Astrocyte (in vitro differentiated cells and primary cell): Measurements from ENCODE around the gene CMTM7. TPM values are rescaled to one million over a fixed set of nuclear protein-coding genes. Genes with fewer than 3 reads are reported as not detected.

Source experiments
- DNase-seq: peaks from one replicate; pipeline ENCODE4 v3.0.0-alpha.2; 2010; ENCODE audit warnings: low read depth
- FAIRE-seq: peaks from 2 replicates; lab custom pipeline; 2011; peaks lifted over from hg19 to GRCh38; lab: Jason Lieb, UNC
- H2AFZ ChIP-seq: 2 replicates; pipeline ENCODE4 v1.6.0; 2012; ENCODE audit warnings: low read depth, low read length, inconsistent platforms
- H3K27ac ChIP-seq: 2 replicates; pipeline ENCODE4 v1.5.1; 2011; ENCODE audit warnings: low read depth, low read length, inconsistent platforms
- H3K27me3 ChIP-seq: 2 replicates; pipeline ENCODE4 v1.6.0; 2011; ENCODE audit warnings: low read length, inconsistent platforms; ENCODE audit not compliant: insufficient read depth
- H3K36me3 ChIP-seq: 2 replicates; pipeline ENCODE4 v1.5.1; 2011; ENCODE audit warnings: low read length, inconsistent platforms; ENCODE audit not compliant: insufficient read depth
- H3K4me1 ChIP-seq: 2 replicates; pipeline ENCODE4 v1.5.1; 2011; ENCODE audit warnings: low read length, inconsistent platforms; ENCODE audit not compliant: insufficient read depth
- H3K4me2 ChIP-seq: 2 replicates; pipeline ENCODE4 v1.6.0; 2012; ENCODE audit warnings: low read length, inconsistent platforms
- H3K4me3 ChIP-seq: 2 replicates; pipeline ENCODE4 v1.5.1; 2011; ENCODE audit warnings: low read depth, mild to moderate bottlenecking, low read length, inconsistent platforms; ENCODE audit not compliant: insufficient read depth
- H3K79me2 ChIP-seq: 2 replicates; pipeline ENCODE4 v1.6.0; 2012; ENCODE audit warnings: mild to moderate bottlenecking, low read length, inconsistent platforms; ENCODE audit not compliant: insufficient read depth
- H3K9ac ChIP-seq: 2 replicates; pipeline ENCODE4 v1.6.0; 2012; ENCODE audit warnings: mild to moderate bottlenecking, low read length, inconsistent platforms
- H3K9me3 ChIP-seq: 2 replicates; pipeline ENCODE4 v1.5.1; 2012; ENCODE audit warnings: low read depth, mild to moderate bottlenecking, low read length, inconsistent platforms; ENCODE audit not compliant: insufficient read depth
- H4K20me1 ChIP-seq: 2 replicates; pipeline ENCODE4 v1.6.0; 2012; ENCODE audit warnings: low read length, inconsistent platforms; ENCODE audit not compliant: insufficient read depth
- H3K27ac Mint-ChIP-seq: one replicate; pipeline ENCODE4 v1.8.0; 2021; ENCODE audit warnings: mild to moderate bottlenecking, mixed read lengths; ENCODE audit not compliant: unreplicated experiment
- H3K27me3 Mint-ChIP-seq: one replicate; pipeline ENCODE4 v1.8.0; 2021; ENCODE audit warnings: low read depth, mixed read lengths; ENCODE audit not compliant: unreplicated experiment
- H3K36me3 Mint-ChIP-seq: one replicate; pipeline ENCODE4 v1.8.0; 2021; ENCODE audit warnings: low read depth, mixed read lengths; ENCODE audit not compliant: unreplicated experiment
- H3K4me1 Mint-ChIP-seq: one replicate; pipeline ENCODE4 v1.8.0; 2021; ENCODE audit warnings: low read depth, mixed read lengths; ENCODE audit not compliant: unreplicated experiment
- H3K4me3 Mint-ChIP-seq: one replicate; pipeline ENCODE4 v1.8.0; 2021; ENCODE audit warnings: mild to moderate bottlenecking, moderate library complexity, mixed read lengths; ENCODE audit not compliant: unreplicated experiment
- H3K9me3 Mint-ChIP-seq: one replicate; pipeline ENCODE4 v1.8.0; 2021; ENCODE audit warnings: mild to moderate bottlenecking, mixed read lengths; ENCODE audit not compliant: unreplicated experiment
- EZH2 ChIP-seq: IDR thresholded peaks from 2 replicates; pipeline ENCODE4 v1.6.1; 2012; ENCODE audit warnings: mild to moderate bottlenecking, low read length, inconsistent platforms; ENCODE audit not compliant: insufficient read depth
- total RNA-seq: library from RNA; stranded (reverse); gene quantifications from 2 replicates; pipeline ENCODE4 v1.2.1, GENCODE V29; 2021
- TF ChIP-seq, protein P1 (sequence below): IDR thresholded peaks from 2 replicates; pipeline ENCODE4 v1.5.1; 2011; ENCODE audit warnings: low read depth, mild to moderate bottlenecking, inconsistent platforms, low read length, moderate library complexity; ENCODE audit not compliant: insufficient read depth

Gene CMTM7
- total RNA-seq, 1 donor from 2014 or later: 23.9 TPM

DNA sequence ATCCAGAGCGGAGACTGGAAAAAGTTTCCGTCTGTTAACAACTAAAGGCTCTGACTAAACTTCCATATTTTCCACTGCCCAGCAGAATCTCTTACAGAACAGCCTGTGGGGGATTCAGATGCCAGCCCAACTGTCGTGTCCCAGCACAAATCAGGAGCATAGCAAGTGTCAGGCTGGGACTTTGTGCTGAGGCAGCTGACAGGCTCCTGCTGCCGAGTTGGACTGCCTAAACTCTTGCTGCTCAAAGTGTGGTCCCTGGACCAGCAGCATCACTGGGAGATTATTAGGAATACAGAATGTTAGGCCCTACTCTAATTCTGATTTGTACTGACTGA is 31.2 kb upstream of the CMTM7 start:
- no peaks in the 10 kb centered on the region for H3K79me2 ChIP-seq
- H3K9ac ChIP-seq: no peak overlapping the region
- no peaks in the 10 kb centered on the region for H3K27me3 ChIP-seq
- FAIRE-seq (no peak), DNase-seq (no peak)
- Mint-ChIP-seq H3K4me1 (no peaks in the 10 kb centered on the region), H3K9me3 (no peaks in the 10 kb centered on the region), H3K4me3 (no peak overlapping the region), H3K27ac (no peak overlapping the region), H3K27me3 (peaks cover 5% of the 10 kb centered on the region), H3K36me3 (no peaks in the 10 kb centered on the region)
- no peak for TF ChIP-seq EZH2
- TF ChIP-seq, protein P1, sequence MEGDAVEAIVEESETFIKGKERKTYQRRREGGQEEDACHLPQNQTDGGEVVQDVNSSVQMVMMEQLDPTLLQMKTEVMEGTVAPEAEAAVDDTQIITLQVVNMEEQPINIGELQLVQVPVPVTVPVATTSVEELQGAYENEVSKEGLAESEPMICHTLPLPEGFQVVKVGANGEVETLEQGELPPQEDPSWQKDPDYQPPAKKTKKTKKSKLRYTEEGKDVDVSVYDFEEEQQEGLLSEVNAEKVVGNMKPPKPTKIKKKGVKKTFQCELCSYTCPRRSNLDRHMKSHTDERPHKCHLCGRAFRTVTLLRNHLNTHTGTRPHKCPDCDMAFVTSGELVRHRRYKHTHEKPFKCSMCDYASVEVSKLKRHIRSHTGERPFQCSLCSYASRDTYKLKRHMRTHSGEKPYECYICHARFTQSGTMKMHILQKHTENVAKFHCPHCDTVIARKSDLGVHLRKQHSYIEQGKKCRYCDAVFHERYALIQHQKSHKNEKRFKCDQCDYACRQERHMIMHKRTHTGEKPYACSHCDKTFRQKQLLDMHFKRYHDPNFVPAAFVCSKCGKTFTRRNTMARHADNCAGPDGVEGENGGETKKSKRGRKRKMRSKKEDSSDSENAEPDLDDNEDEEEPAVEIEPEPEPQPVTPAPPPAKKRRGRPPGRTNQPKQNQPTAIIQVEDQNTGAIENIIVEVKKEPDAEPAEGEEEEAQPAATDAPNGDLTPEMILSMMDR: no peak
- no peak overlapping the region for H3K4me3 ChIP-seq
- H3K36me3 ChIP-seq: no peaks in the 10 kb centered on the region
- no peak overlapping the region for H3K4me2 ChIP-seq
- H3K27ac ChIP-seq: no peak overlapping the region
- H2AFZ ChIP-seq: no peak overlapping the region
- H4K20me1 ChIP-seq: no peaks in the 10 kb centered on the region
- no peaks in the 10 kb centered on the region for H3K9me3 ChIP-seq
- H3K4me1 ChIP-seq: no peaks in the 10 kb centered on the region

DNA sequence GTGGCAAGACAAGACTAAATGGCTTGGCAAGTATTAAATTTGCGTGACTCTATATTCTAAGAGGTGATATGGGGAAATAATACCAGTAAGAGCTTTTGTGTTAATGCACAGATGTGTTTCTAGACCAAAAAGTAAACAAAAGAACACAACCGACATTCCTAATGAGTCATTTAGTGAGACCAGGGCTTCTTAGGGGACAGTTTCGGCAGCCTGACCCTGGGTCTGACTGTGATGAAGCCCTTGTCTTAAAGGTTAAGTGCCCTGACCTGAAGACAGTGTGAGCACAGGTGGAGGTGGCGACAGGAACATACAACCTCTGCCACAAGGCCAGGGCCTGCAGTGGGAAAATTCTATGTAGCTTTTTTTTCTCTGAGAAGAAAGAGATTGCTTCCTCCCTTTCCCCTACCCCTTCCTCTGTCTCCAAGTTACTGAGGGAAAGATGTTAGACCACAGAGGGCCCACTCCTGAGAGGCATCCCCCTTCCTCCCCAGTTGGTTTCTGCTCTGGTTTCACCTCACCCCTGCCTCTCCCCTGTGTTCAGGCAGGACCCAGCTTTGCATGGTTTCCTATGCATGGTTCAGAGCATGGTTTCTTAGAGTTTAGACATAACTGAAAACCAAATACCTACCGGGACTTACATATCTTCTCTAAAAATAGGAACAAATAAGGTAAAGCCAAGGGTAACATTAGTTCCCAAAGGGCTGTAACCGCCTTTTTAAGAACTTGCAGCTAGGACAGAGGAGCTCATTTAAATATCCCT is 24.8 kb upstream of the CMTM7 start:
- peaks cover 5% of the 10 kb centered on the region for H3K4me1 ChIP-seq
- H3K9ac ChIP-seq: no peak overlapping the region
- H3K9me3 ChIP-seq: no peaks in the 10 kb centered on the region
- no peaks in the 10 kb centered on the region for H3K36me3 Mint-ChIP-seq
- no peak overlapping the region for H3K4me3 Mint-ChIP-seq
- peaks cover 4% of the 10 kb centered on the region for H3K4me1 Mint-ChIP-seq
- H3K9me3 Mint-ChIP-seq: no peaks in the 10 kb centered on the region
- no peaks in the 10 kb centered on the region for H4K20me1 ChIP-seq
- DNase-seq (peak; percentile 22), FAIRE-seq (no peak)
- no peaks in the 10 kb centered on the region for H3K36me3 ChIP-seq
- H3K27me3 ChIP-seq: no peaks in the 10 kb centered on the region
- no peaks in the 10 kb centered on the region for H3K79me2 ChIP-seq
- no peak overlapping the region for H3K4me3 ChIP-seq
- no peak overlapping the region for H3K27ac ChIP-seq
- peaks cover 8% of the 10 kb centered on the region for H3K27me3 Mint-ChIP-seq
- peak overlapping the region; percentile 0 for H3K4me2 ChIP-seq
- no peak overlapping the region for H2AFZ ChIP-seq
- no peak overlapping the region for H3K27ac Mint-ChIP-seq
- TF ChIP-seq EZH2: no peak
- TF ChIP-seq, protein P1: no peak

DNA sequence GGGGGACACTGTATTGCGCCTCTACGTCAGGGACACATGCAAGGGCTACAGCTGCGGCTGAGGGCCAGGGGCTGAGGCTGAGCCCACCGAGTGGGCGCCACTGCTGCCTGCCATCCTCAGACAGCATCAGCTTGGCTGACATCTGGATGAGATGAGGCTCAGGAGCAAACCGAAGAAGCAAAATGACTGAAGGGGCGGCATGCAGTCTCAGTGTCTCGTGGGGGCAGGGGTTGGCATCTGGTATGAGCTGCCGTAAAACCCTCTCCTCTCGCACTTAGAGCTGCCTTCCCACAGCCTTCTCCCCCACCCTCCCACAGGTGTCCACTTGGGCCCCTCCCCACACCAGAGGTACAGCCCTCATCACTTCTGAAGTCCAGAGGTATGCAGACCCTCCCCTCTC is 24.2 kb upstream of the CMTM7 start:
- Histone ChIP-seq H3K9me3 (no peaks in the 10 kb centered on the region), H3K27ac (no peak overlapping the region), H3K4me2 (no peak overlapping the region), H3K4me1 (peaks cover 5% of the 10 kb centered on the region), H2AFZ (no peak overlapping the region), H3K27me3 (no peaks in the 10 kb centered on the region), H3K9ac (no peak overlapping the region), H3K4me3 (no peak overlapping the region), H3K36me3 (no peaks in the 10 kb centered on the region), H3K79me2 (no peaks in the 10 kb centered on the region), H4K20me1 (no peaks in the 10 kb centered on the region)
- H3K27me3 Mint-ChIP-seq: peaks cover 8% of the 10 kb centered on the region
- FAIRE-seq: no peak
- H3K27ac Mint-ChIP-seq: no peak overlapping the region
- H3K4me3 Mint-ChIP-seq: no peak overlapping the region
- no peak for DNase-seq
- no peaks in the 10 kb centered on the region for H3K36me3 Mint-ChIP-seq
- TF ChIP-seq, protein P1: no peak
- TF ChIP-seq EZH2: no peak
- no peaks in the 10 kb centered on the region for H3K9me3 Mint-ChIP-seq
- H3K4me1 Mint-ChIP-seq: peaks cover 4% of the 10 kb centered on the region
